ENCODE measurements around the gene GCN1. TPM values are rescaled to one million over a fixed set of nuclear protein-coding genes. Genes with fewer than 3 reads are reported as not detected.

Gene GCN1
- total RNA-seq, 1 experiment from 2014 or later = 181 TPM

DNA sequence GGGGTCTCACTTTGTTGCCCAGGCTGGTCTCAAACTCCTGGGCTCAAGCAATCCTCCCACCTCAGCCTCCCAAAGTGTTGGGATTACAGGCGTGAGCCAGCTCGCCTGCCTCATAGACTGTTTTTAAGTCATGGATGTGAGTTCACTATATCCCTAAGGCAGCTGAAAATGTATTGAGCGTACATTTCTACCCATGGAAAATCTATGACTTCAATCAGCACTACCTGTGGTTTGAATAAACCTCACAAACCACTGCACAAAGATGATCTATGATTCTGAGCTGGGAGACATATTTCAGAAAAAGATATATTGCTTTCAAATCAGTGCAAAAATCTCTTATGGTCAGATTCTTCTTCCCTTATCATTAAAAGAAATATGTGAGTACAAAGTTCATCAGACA is 22.5 kb downstream of the GCN1 start:
- no peak overlapping the region for H3K4me3 Mint-ChIP-seq
- POLR2A ChIA-PET = no interaction called here
- no peak overlapping the region for H3K27ac Mint-ChIP-seq
- DNase-seq (ENCODE audit: low spot score) (no peak), ATAC-seq (no peak)
- TF ChIP-seq, protein P1, sequence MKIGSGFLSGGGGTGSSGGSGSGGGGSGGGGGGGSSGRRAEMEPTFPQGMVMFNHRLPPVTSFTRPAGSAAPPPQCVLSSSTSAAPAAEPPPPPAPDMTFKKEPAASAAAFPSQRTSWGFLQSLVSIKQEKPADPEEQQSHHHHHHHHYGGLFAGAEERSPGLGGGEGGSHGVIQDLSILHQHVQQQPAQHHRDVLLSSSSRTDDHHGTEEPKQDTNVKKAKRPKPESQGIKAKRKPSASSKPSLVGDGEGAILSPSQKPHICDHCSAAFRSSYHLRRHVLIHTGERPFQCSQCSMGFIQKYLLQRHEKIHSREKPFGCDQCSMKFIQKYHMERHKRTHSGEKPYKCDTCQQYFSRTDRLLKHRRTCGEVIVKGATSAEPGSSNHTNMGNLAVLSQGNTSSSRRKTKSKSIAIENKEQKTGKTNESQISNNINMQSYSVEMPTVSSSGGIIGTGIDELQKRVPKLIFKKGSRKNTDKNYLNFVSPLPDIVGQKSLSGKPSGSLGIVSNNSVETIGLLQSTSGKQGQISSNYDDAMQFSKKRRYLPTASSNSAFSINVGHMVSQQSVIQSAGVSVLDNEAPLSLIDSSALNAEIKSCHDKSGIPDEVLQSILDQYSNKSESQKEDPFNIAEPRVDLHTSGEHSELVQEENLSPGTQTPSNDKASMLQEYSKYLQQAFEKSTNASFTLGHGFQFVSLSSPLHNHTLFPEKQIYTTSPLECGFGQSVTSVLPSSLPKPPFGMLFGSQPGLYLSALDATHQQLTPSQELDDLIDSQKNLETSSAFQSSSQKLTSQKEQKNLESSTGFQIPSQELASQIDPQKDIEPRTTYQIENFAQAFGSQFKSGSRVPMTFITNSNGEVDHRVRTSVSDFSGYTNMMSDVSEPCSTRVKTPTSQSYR (CRISPR knock-in tag; IDR thresholded peaks at IDR 0.05) = no peak
- no peak for TF ChIP-seq MLX (CRISPR knock-in tag; IDR thresholded peaks at IDR 0.05)
- TF ChIP-seq ELF4 (CRISPR knock-in tag; IDR thresholded peaks at IDR 0.05; ENCODE audit: low read depth) = no peak
- no peak for TF ChIP-seq NR1H2 (CRISPR knock-in tag; IDR thresholded peaks at IDR 0.05)
- TF ChIP-seq RELA (CRISPR knock-in tag; IDR thresholded peaks at IDR 0.05; ENCODE audit: borderline replicate concordance) = no peak
- no peak for TF ChIP-seq PRRX2 (CRISPR knock-in tag; IDR thresholded peaks at IDR 0.05)
- peaks cover 79% of the 10 kb centered on the region for H3K36me3 Mint-ChIP-seq
- CTCF ChIA-PET = interaction anchor here (1.4 kb wide), 1 partner anchor 29 kb away, joined by 4 read pairs; no protein-coding TSS in a partner anchor
- no peaks in the 10 kb centered on the region for H3K27me3 Mint-ChIP-seq (ENCODE audit: low read depth)
- no peaks in the 10 kb centered on the region for H3K4me1 Mint-ChIP-seq
- no peaks in the 10 kb centered on the region for H3K9me3 Mint-ChIP-seq

GRCh38 chr12:120170631-120171030 is 23.9 kb downstream of the GCN1 start:
- DNase-seq (ENCODE audit: low spot score) = no peak
- H3K9me3 Mint-ChIP-seq = no peaks in the 10 kb centered on the region
- peaks cover 69% of the 10 kb centered on the region for H3K36me3 Mint-ChIP-seq
- TF ChIP-seq, protein P2, sequence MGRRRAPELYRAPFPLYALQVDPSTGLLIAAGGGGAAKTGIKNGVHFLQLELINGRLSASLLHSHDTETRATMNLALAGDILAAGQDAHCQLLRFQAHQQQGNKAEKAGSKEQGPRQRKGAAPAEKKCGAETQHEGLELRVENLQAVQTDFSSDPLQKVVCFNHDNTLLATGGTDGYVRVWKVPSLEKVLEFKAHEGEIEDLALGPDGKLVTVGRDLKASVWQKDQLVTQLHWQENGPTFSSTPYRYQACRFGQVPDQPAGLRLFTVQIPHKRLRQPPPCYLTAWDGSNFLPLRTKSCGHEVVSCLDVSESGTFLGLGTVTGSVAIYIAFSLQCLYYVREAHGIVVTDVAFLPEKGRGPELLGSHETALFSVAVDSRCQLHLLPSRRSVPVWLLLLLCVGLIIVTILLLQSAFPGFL (CRISPR knock-in tag; IDR thresholded peaks at IDR 0.05; ENCODE audit: borderline replicate concordance) = no peak
- TF ChIP-seq FOXJ3 (CRISPR knock-in tag; IDR thresholded peaks at IDR 0.05; ENCODE audit: borderline replicate concordance) (no peak), ETV6 (CRISPR knock-in tag; IDR thresholded peaks at IDR 0.05) (no peak), ZBTB43 (CRISPR knock-in tag; IDR thresholded peaks at IDR 0.05) (no peak), SOX15 (CRISPR knock-in tag; IDR thresholded peaks at IDR 0.05) (no peak), ZNF425 (CRISPR knock-in tag; conservative IDR thresholded peaks at IDR 0.05) (no peak), NR3C1 (CRISPR knock-in tag; conservative IDR thresholded peaks at IDR 0.05; ENCODE audit: low read depth) (no peak), ZNF121 (CRISPR knock-in tag; IDR thresholded peaks at IDR 0.05) (no peak), NR1H2 (CRISPR knock-in tag; IDR thresholded peaks at IDR 0.05) (no peak), ESRRA (CRISPR knock-in tag; IDR thresholded peaks at IDR 0.05; ENCODE audit: borderline replicate concordance) (no peak), GRHL2 (CRISPR knock-in tag; IDR thresholded peaks at IDR 0.05; ENCODE audit: insufficient replicate concordance, severe bottlenecking) (no peak), RELA (CRISPR knock-in tag; IDR thresholded peaks at IDR 0.05; ENCODE audit: borderline replicate concordance) (no peak), IRF2 (CRISPR knock-in tag; IDR thresholded peaks at IDR 0.05; ENCODE audit: borderline replicate concordance, low read depth) (no peak), FOXP1 (CRISPR knock-in tag; IDR thresholded peaks at IDR 0.05; ENCODE audit: borderline replicate concordance) (no peak)
- TF ChIP-seq, protein P3, sequence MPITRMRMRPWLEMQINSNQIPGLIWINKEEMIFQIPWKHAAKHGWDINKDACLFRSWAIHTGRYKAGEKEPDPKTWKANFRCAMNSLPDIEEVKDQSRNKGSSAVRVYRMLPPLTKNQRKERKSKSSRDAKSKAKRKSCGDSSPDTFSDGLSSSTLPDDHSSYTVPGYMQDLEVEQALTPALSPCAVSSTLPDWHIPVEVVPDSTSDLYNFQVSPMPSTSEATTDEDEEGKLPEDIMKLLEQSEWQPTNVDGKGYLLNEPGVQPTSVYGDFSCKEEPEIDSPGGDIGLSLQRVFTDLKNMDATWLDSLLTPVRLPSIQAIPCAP (CRISPR knock-in tag; IDR thresholded peaks at IDR 0.05) = no peak
- TF ChIP-seq, protein P4, sequence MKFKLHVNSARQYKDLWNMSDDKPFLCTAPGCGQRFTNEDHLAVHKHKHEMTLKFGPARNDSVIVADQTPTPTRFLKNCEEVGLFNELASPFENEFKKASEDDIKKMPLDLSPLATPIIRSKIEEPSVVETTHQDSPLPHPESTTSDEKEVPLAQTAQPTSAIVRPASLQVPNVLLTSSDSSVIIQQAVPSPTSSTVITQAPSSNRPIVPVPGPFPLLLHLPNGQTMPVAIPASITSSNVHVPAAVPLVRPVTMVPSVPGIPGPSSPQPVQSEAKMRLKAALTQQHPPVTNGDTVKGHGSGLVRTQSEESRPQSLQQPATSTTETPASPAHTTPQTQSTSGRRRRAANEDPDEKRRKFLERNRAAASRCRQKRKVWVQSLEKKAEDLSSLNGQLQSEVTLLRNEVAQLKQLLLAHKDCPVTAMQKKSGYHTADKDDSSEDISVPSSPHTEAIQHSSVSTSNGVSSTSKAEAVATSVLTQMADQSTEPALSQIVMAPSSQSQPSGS (CRISPR knock-in tag; IDR thresholded peaks at IDR 0.05; ENCODE audit: borderline replicate concordance, low read depth) = no peak
- TF ChIP-seq, protein P5, sequence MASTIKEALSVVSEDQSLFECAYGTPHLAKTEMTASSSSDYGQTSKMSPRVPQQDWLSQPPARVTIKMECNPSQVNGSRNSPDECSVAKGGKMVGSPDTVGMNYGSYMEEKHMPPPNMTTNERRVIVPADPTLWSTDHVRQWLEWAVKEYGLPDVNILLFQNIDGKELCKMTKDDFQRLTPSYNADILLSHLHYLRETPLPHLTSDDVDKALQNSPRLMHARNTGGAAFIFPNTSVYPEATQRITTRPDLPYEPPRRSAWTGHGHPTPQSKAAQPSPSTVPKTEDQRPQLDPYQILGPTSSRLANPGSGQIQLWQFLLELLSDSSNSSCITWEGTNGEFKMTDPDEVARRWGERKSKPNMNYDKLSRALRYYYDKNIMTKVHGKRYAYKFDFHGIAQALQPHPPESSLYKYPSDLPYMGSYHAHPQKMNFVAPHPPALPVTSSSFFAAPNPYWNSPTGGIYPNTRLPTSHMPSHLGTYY (CRISPR knock-in tag; IDR thresholded peaks at IDR 0.05) = no peak
- ATAC-seq = no peak
- no peaks in the 10 kb centered on the region for H3K27me3 Mint-ChIP-seq (ENCODE audit: low read depth)
- H3K27ac Mint-ChIP-seq = no peak overlapping the region
- H3K4me3 Mint-ChIP-seq = no peak overlapping the region
- CTCF ChIA-PET = no interaction called here
- POLR2A ChIA-PET = no interaction called here
- no peaks in the 10 kb centered on the region for H3K4me1 Mint-ChIP-seq
